Activated naive CD8-positive, alpha-beta T cell treated with anti-CD3 and anti-CD28 coated beads for 36 hours (primary cell): ENCODE measurements around the gene TMEM203. TPM values are rescaled to one million over a fixed set of nuclear protein-coding genes. Genes with fewer than 3 reads are reported as not detected.

ENCODE experiments used
- DNase-seq: peaks from one replicate; pipeline ENCODE4 v3.0.0; 2021
- H3K27ac Mint-ChIP-seq: one replicate; pipeline ENCODE4 v1.8.0; 2022; ENCODE audit warnings: mild to moderate bottlenecking, moderate library complexity, mixed read lengths
- H3K27me3 Mint-ChIP-seq: one replicate; pipeline ENCODE4 v1.8.0; 2022; ENCODE audit warnings: mild to moderate bottlenecking, mixed read lengths
- H3K36me3 Mint-ChIP-seq: one replicate; pipeline ENCODE4 v1.8.0; 2021; ENCODE audit warnings: mild to moderate bottlenecking, mixed read lengths
- H3K4me1 Mint-ChIP-seq: one replicate; pipeline ENCODE4 v1.8.0; 2021; ENCODE audit warnings: mixed read lengths
- H3K4me3 Mint-ChIP-seq: one replicate; pipeline ENCODE4 v1.8.0; 2022; ENCODE audit warnings: mild to moderate bottlenecking, moderate library complexity, mixed read lengths
- H3K9me3 Mint-ChIP-seq: one replicate; pipeline ENCODE4 v1.8.0; 2022; ENCODE audit warnings: mixed read lengths
- total RNA-seq, 2 experiments: library from RNA; stranded (reverse); gene quantifications; one replicate each; pipeline ENCODE4 v1.2.3, GENCODE V29; 2021

The TMEM203 gene
- total RNA-seq, 2 experiments from 2014 or later, result 37.9 TPM

GRCh38 chr9:137227054-137227852 lies 21.8 kb upstream of the TMEM203 start, which contains the start of gene RNF224:
Gene RNF224, plus strand, starts transcription at chr9:137227502. Its CDS starts 834 bp downstream, at chr9:137228336.
- Mint-ChIP-seq H3K4me1 (peaks cover 6% of the 10 kb centered on the region), H3K9me3 (no peaks in the 10 kb centered on the region), H3K27ac (peak within 1 kb of the TSS; percentile 64), H3K4me3 (no peak within 1 kb of the TSS), H3K36me3 (no peaks in the 10 kb centered on the region), H3K27me3 (peaks cover 12% of the 10 kb centered on the region)
- peak; percentile 84 for DNase-seq

- Mint-ChIP-seq H3K9me3 (no peaks in the 10 kb centered on the region), H3K4me1 (peaks cover 6% of the 10 kb centered on the region), H3K27ac (no peak overlapping the region), H3K36me3 (no peaks in the 10 kb centered on the region), H3K4me3 (no peak overlapping the region), H3K27me3 (peaks cover 12% of the 10 kb centered on the region)
- DNase-seq, result no peak
Observed at GRCh38 chr9:137226338-137227053, 21.0 kb upstream of the TMEM203 start.

- Mint-ChIP-seq H3K36me3 (no peaks in the 10 kb centered on the region), H3K9me3 (no peaks in the 10 kb centered on the region), H3K27me3 (peaks cover 12% of the 10 kb centered on the region), H3K27ac (no peak overlapping the region), H3K4me3 (no peak overlapping the region), H3K4me1 (peaks cover 6% of the 10 kb centered on the region)
- no peak for DNase-seq
Observed at GRCh38 chr9:137225699-137226331, 20.4 kb upstream of the TMEM203 start.

- Mint-ChIP-seq H3K27me3 (peaks cover 12% of the 10 kb centered on the region), H3K9me3 (no peaks in the 10 kb centered on the region), H3K4me3 (peak within 1 kb of the TSS; percentile 75), H3K4me1 (peaks cover 6% of the 10 kb centered on the region), H3K27ac (peak within 1 kb of the TSS; percentile 38), H3K36me3 (no peaks in the 10 kb centered on the region)
- peak; percentile 33 for DNase-seq
Observed at GRCh38 chr9:137224830-137225694, 19.6 kb upstream of the TMEM203 start, which contains the start of gene CYSRT1. Gene CYSRT1, plus strand, starts transcription at chr9:137225174. Its CDS starts 448 bp downstream, at chr9:137225622.

- H3K4me1 Mint-ChIP-seq, result peaks cover 6% of the 10 kb centered on the region
- DNase-seq, result peak; percentile 98
- H3K36me3 Mint-ChIP-seq, result no peaks in the 10 kb centered on the region
- no peaks in the 10 kb centered on the region for H3K9me3 Mint-ChIP-seq
- peak overlapping the region; percentile 85 for H3K4me3 Mint-ChIP-seq
- H3K27ac Mint-ChIP-seq, result peak overlapping the region; percentile 38
- peaks cover 8% of the 10 kb centered on the region for H3K27me3 Mint-ChIP-seq
Observed at GRCh38 chr9:137223078-137223970, 17.9 kb upstream of the TMEM203 start.

GRCh38 chr9:137222190-137223077 lies 17.0 kb upstream of the TMEM203 start, which contains the start of gene RNF208:
Gene RNF208, minus strand, starts transcription at chr9:137222240. Its CDS starts 1,028 bp downstream, at chr9:137221212.
- peaks cover 4% of the 10 kb centered on the region for H3K27me3 Mint-ChIP-seq
- peak within 1 kb of the TSS; percentile 38 for H3K27ac Mint-ChIP-seq
- H3K4me3 Mint-ChIP-seq, result peak within 1 kb of the TSS; percentile 85
- no peaks in the 10 kb centered on the region for H3K9me3 Mint-ChIP-seq
- peaks cover 4% of the 10 kb centered on the region for H3K4me1 Mint-ChIP-seq
- no peaks in the 10 kb centered on the region for H3K36me3 Mint-ChIP-seq
- peak; percentile 45 for DNase-seq

GRCh38 chr9:137221506-137222111 lies 16.2 kb upstream of the TMEM203 start:
- no peaks in the 10 kb centered on the region for H3K9me3 Mint-ChIP-seq
- H3K36me3 Mint-ChIP-seq, result no peaks in the 10 kb centered on the region
- no peak for DNase-seq
- H3K4me1 Mint-ChIP-seq, result peaks cover 4% of the 10 kb centered on the region
- H3K27ac Mint-ChIP-seq, result no peak overlapping the region
- H3K27me3 Mint-ChIP-seq, result peaks cover 3% of the 10 kb centered on the region
- H3K4me3 Mint-ChIP-seq, result no peak overlapping the region

GRCh38 chr9:137221095-137221505 lies 15.7 kb upstream of the TMEM203 start:
- Mint-ChIP-seq H3K36me3 (no peaks in the 10 kb centered on the region), H3K27me3 (no peaks in the 10 kb centered on the region), H3K27ac (no peak overlapping the region), H3K9me3 (no peaks in the 10 kb centered on the region), H3K4me3 (peak overlapping the region; percentile 37), H3K4me1 (peaks cover 4% of the 10 kb centered on the region)
- no peak for DNase-seq

- Mint-ChIP-seq H3K4me1 (peaks cover 4% of the 10 kb centered on the region), H3K4me3 (peak overlapping the region; percentile 37), H3K27ac (no peak overlapping the region), H3K9me3 (no peaks in the 10 kb centered on the region), H3K27me3 (no peaks in the 10 kb centered on the region), H3K36me3 (no peaks in the 10 kb centered on the region)
- no peak for DNase-seq
Observed at GRCh38 chr9:137220317-137221094, 15.1 kb upstream of the TMEM203 start.

GRCh38 chr9:137219757-137220316 lies 14.4 kb upstream of the TMEM203 start:
- no peak for DNase-seq
- no peak overlapping the region for H3K27ac Mint-ChIP-seq
- peaks cover 3% of the 10 kb centered on the region for H3K4me1 Mint-ChIP-seq
- no peaks in the 10 kb centered on the region for H3K27me3 Mint-ChIP-seq
- H3K4me3 Mint-ChIP-seq, result no peak overlapping the region
- H3K36me3 Mint-ChIP-seq, result no peaks in the 10 kb centered on the region
- H3K9me3 Mint-ChIP-seq, result no peaks in the 10 kb centered on the region

GRCh38 chr9:137218754-137219271 lies 13.4 kb upstream of the TMEM203 start:
- Mint-ChIP-seq H3K27ac (no peak overlapping the region), H3K4me1 (peaks cover 3% of the 10 kb centered on the region), H3K36me3 (no peaks in the 10 kb centered on the region), H3K9me3 (no peaks in the 10 kb centered on the region), H3K4me3 (no peak overlapping the region), H3K27me3 (no peaks in the 10 kb centered on the region)
- no peak for DNase-seq
